HEK293 (cell line): Measurements from ENCODE around the gene LACTBL1.

Experiments
- CTCF ChIA-PET: fragments of 350-600 bp; formaldehyde crosslinking; extraction: SDS; loops from one replicate; lab custom pipeline; 2021; ENCODE audit warnings: antibody characterized with exemption; lab: Yijun Ruan, JAX
- POLR2A ChIA-PET: fragments of 300-600 bp; formaldehyde crosslinking; extraction: SDS; loops from one replicate; lab custom pipeline; 2020; ENCODE audit warnings: antibody characterized with exemption, inconsistent platforms; lab: Yijun Ruan, JAX
- H3K27ac ChIP-seq: fragments of 200-500 bp; sonication (Bioruptor generic); 2 replicates; pipeline ENCODE4 v1.5.1; 2014; ENCODE audit warnings: low read depth, low read length, control low read depth, inconsistent platforms; ENCODE audit errors: extremely low read depth
- H3K36me3 ChIP-seq, 2 experiments: fragments of 200-500 bp in 1 of 2; sonication (Bioruptor generic) in 1 of 2; 1 replicate in 1 of 2; 2 replicates in 1 of 2; pipeline ENCODE4 v1.5.1; 2014 to 2017; ENCODE audit warnings: inconsistent platforms in 2 of 2, low read length in 2 of 2; ENCODE audit not compliant: control insufficient read depth in 2 of 2, insufficient read depth in 1 of 2
- H3K4me1 ChIP-seq: fragments of 200-500 bp; sonication (Bioruptor generic); 2 replicates; pipeline ENCODE4 v1.5.1; 2014; ENCODE audit warnings: mild to moderate bottlenecking, low read length, inconsistent platforms; ENCODE audit not compliant: control insufficient read depth, insufficient read depth
- H3K4me3 ChIP-seq: 2 replicates; pipeline ENCODE4 v1.5.1; 2011; ENCODE audit warnings: low read depth, mild to moderate bottlenecking, control low read depth, low read length, moderate library complexity
- H3K9me3 ChIP-seq: fragments of 200-500 bp; sonication (Bioruptor generic); 2 replicates; pipeline ENCODE4 v1.5.1; 2014; ENCODE audit warnings: low read depth, low read length, inconsistent platforms; ENCODE audit not compliant: control insufficient read depth, insufficient read depth
- GLIS2 ChIP-seq: fragments of 450-650 bp; formaldehyde crosslinking; IDR thresholded peaks from 2 replicates; pipeline ENCODE4 v1.5.1; 2016; ENCODE audit warnings: missing biosample characterization, missing genetic modification characterization
- HOXD13 ChIP-seq: sonication (generic); formaldehyde crosslinking; IDR thresholded peaks from 2 replicates; pipeline ENCODE4 v1.8.0; 2022; ENCODE audit warnings: missing genetic modification reagents, borderline replicate concordance
- MZF1 ChIP-seq: fragments of 450-650 bp; formaldehyde crosslinking; IDR thresholded peaks from 2 replicates; pipeline ENCODE4 v1.5.1; 2017; ENCODE audit warnings: missing biosample characterization, missing genetic modification characterization, borderline replicate concordance
- SETDB1 ChIP-seq: IDR thresholded peaks from one replicate; pipeline ENCODE4 v1.6.1; 2017; ENCODE audit warnings: mild to moderate bottlenecking, low read length, moderate library complexity, mixed read lengths; ENCODE audit not compliant: insufficient read length
- SP2 ChIP-seq: fragments of 450-650 bp; formaldehyde crosslinking; IDR thresholded peaks from 2 replicates; pipeline ENCODE4 v1.5.1; 2016; ENCODE audit warnings: missing biosample characterization, missing genetic modification characterization
- TRIM28 ChIP-seq: IDR thresholded peaks from 2 replicates; pipeline ENCODE4 v1.6.1; 2011; ENCODE audit warnings: low read length, control low read depth, borderline replicate concordance
- ZFP41 ChIP-seq: fragments of 450-650 bp; formaldehyde crosslinking; IDR thresholded peaks from 2 replicates; pipeline ENCODE4 v1.5.1; 2016; ENCODE audit warnings: missing biosample characterization, missing genetic modification characterization, borderline replicate concordance
- ZNF174 ChIP-seq: fragments of 450-650 bp; formaldehyde crosslinking; IDR thresholded peaks from 2 replicates; pipeline ENCODE4 v1.5.0; 2017; ENCODE audit warnings: missing biosample characterization, mild to moderate bottlenecking, missing genetic modification characterization
- ZNF24 ChIP-seq: fragments of 450-650 bp; formaldehyde crosslinking; IDR thresholded peaks from 2 replicates; pipeline ENCODE4 v1.5.1; 2016; ENCODE audit warnings: missing biosample characterization, missing genetic modification characterization
- ZNF621 ChIP-seq: fragments of 450-650 bp; formaldehyde crosslinking; IDR thresholded peaks from 2 replicates; pipeline ENCODE4 v1.5.1; 2017; ENCODE audit warnings: missing biosample characterization, missing genetic modification characterization
- ZNF664 ChIP-seq: fragments of 450-650 bp; formaldehyde crosslinking; IDR thresholded peaks from 2 replicates; pipeline ENCODE4 v1.5.1; 2016; ENCODE audit warnings: missing biosample characterization, missing genetic modification characterization
- TF ChIP-seq, protein P1 (sequence below): fragments of 450-650 bp; formaldehyde crosslinking; IDR thresholded peaks from 2 replicates; pipeline ENCODE4 v1.5.1; 2016; ENCODE audit warnings: missing biosample characterization, missing genetic modification characterization
- TF ChIP-seq, protein P2 (sequence below): fragments of 450-650 bp; formaldehyde crosslinking; conservative IDR thresholded peaks from 2 replicates; pipeline ENCODE4 v1.5.1; 2016; ENCODE audit warnings: low read depth, missing biosample characterization, missing genetic modification characterization
- TF ChIP-seq, protein P3 (sequence below): fragments of 450-650 bp; formaldehyde crosslinking; IDR thresholded peaks from 2 replicates; pipeline ENCODE4 v1.5.1; 2016; ENCODE audit warnings: missing biosample characterization, missing genetic modification characterization

Gene LACTBL1

DNA sequence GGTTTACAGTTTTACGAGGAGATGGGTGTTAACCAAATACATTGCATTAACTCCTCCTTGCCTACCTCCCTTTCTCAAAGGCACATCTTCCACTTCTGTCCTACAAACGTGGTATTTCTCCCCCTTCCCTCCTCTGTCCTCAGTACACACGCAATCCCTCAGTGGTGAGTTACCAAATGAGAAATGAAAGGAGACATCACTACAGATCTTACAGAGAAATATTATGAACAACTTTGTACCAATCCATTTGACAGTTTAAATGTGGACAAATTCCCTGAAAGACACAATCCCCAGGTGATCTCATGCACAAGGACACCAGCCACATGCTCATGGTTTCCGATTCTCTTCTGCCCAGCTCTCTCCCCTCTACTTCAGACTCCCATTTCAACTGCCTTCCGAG lies 6.4 kb downstream of the LACTBL1 start:
- no peaks in the 10 kb centered on the region for H3K9me3 ChIP-seq
- 0 out of 2 replicates have a peak, but pooled peaks cover under 1% of the 10 kb centered on the region for H3K4me1 ChIP-seq
- TF ChIP-seq MZF1 (tag by site-specific recombination) (peak; percentile 67; the same call in 1 of the 2 replicates), ZNF664 (tag by site-specific recombination) (no peak), SETDB1 (peak; percentile 88), ZNF621 (no peak), TRIM28 (peak; percentile 40; the same call in 1 of the 2 replicates)
- TF ChIP-seq, protein P1, sequence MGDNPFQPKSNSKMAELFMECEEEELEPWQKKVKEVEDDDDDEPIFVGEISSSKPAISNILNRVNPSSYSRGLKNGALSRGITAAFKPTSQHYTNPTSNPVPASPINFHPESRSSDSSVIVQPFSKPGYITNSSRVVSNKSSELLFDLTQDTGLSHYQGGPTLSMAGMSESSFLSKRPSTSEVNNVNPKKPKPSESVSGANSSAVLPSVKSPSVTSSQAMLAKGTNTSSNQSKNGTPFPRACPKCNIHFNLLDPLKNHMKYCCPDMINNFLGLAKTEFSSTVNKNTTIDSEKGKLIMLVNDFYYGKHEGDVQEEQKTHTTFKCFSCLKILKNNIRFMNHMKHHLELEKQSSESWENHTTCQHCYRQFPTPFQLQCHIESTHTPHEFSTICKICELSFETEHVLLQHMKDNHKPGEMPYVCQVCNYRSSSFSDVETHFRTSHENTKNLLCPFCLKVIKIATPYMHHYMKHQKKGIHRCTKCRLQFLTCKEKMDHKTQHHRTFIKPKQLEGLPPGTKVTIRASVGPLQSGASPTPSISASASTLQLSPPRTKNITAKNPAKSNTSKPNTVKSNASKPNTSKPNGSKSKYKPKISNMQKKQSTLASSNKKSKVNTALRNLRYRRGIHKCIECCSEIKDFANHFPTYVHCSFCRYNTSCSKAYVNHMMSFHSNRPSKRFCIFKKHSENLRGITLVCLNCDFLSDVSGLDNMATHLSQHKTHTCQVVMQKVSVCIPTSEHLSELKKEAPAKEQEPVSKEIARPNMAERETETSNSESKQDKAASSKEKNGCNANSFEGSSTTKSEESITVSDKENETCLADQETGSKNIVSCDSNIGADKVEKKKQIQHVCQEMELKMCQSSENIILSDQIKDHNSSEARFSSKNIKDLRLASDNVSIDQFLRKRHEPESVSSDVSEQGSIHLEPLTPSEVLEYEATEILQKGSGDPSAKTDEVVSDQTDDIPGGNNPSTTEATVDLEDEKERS (tag by site-specific recombination) = 0 out of 2 replicates have a peak, but pooled peaks have one; percentile 67
- H3K27ac ChIP-seq = no peak overlapping the region
- ChIA-PET POLR2A (no interaction called here), CTCF (interaction anchor here (1.2 to 3.6 kb wide), 5 partner anchors 8 to 292 kb away, joined by 3 to 26 read pairs (median 7); partner anchors contain the start of gene LACTBL1)
- no peaks in the 10 kb centered on the region for H3K36me3 ChIP-seq
- no peak overlapping the region for H3K4me3 ChIP-seq

DNA sequence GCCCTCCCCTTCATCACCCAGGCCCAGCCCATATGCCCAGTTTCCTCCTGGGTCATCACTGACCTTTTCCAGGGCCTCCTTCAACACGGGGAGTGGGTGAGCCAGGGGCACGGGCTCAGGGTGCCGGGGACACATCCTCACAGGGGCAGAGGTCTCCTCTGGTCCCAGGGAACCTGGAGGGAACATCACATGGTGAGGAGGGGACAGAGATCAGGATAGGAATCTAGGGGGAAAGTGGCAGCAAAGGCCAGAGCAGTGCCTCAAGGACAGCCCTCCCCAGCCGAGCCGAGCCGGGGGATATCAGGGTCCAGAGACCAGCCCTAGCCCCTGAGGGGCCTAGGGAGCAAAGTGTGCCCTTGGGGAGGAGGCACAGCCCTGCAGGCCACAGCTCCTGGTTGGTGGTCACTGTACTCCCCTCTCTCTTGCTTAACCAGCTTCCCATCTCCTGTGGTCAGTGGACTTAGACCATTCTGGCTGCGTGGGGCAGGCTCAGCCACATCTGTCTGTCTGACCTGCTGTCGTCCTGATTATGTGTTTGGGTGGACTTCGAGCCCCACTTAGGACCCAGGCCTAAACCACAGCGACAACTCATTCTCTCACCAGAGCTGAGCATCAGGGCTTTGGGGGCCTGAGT lies 9.5 kb downstream of the LACTBL1 start:
- no peaks in the 10 kb centered on the region for H3K36me3 ChIP-seq

DNA sequence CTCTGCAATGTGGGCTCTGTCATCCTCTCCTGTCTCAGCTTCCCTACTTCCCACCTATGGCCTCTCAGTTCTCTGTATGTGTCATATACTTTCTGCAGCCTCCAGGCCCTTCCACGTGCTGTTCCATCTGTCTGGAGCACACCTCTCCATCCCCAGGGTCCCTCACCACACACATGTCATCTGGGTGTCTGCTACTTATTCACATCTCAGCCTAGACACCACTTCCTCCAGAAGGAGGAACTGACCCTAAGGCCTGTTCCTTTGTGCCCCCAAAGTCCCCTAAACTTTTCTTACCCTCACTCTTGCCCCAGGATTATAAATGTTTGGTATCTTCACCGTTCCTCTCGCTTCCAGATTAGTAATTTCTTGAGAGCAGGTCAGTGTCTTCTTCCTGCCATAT lies 10.1 kb downstream of the LACTBL1 start:
- Histone ChIP-seq H3K27ac (no peak overlapping the region), H3K9me3 (no peaks in the 10 kb centered on the region)
- CTCF ChIA-PET = interaction anchor here (1.4 kb wide), 1 partner anchor 258 kb away, joined by 3 read pairs; no protein-coding TSS in a partner anchor
- no peak for TF ChIP-seq ZNF24 (tag by site-specific recombination)
- no peak for TF ChIP-seq ZNF174 (tag by site-specific recombination)
- TF ChIP-seq, all 188 proteins: peak for 0
- Histone ChIP-seq H3K4me3 (no peak overlapping the region), H3K4me1 (no peaks in the 10 kb centered on the region), H3K36me3 (no peaks in the 10 kb centered on the region)
- POLR2A ChIA-PET = no interaction called here

More for the DNA sequence above, 9.5 kb downstream of the LACTBL1 start:
- ChIA-PET CTCF (interaction anchor here (0.7 to 3.6 kb wide), 12 partner anchors 11 to 441 kb away, joined by 3 to 26 read pairs (median 4); partner anchors contain the start of gene LACTBL1), POLR2A (no interaction called here)
- H3K4me3 ChIP-seq = no peak overlapping the region
- H3K27ac ChIP-seq = no peak overlapping the region
- H3K4me1 ChIP-seq = no peaks in the 10 kb centered on the region
- TF ChIP-seq, protein P2, sequence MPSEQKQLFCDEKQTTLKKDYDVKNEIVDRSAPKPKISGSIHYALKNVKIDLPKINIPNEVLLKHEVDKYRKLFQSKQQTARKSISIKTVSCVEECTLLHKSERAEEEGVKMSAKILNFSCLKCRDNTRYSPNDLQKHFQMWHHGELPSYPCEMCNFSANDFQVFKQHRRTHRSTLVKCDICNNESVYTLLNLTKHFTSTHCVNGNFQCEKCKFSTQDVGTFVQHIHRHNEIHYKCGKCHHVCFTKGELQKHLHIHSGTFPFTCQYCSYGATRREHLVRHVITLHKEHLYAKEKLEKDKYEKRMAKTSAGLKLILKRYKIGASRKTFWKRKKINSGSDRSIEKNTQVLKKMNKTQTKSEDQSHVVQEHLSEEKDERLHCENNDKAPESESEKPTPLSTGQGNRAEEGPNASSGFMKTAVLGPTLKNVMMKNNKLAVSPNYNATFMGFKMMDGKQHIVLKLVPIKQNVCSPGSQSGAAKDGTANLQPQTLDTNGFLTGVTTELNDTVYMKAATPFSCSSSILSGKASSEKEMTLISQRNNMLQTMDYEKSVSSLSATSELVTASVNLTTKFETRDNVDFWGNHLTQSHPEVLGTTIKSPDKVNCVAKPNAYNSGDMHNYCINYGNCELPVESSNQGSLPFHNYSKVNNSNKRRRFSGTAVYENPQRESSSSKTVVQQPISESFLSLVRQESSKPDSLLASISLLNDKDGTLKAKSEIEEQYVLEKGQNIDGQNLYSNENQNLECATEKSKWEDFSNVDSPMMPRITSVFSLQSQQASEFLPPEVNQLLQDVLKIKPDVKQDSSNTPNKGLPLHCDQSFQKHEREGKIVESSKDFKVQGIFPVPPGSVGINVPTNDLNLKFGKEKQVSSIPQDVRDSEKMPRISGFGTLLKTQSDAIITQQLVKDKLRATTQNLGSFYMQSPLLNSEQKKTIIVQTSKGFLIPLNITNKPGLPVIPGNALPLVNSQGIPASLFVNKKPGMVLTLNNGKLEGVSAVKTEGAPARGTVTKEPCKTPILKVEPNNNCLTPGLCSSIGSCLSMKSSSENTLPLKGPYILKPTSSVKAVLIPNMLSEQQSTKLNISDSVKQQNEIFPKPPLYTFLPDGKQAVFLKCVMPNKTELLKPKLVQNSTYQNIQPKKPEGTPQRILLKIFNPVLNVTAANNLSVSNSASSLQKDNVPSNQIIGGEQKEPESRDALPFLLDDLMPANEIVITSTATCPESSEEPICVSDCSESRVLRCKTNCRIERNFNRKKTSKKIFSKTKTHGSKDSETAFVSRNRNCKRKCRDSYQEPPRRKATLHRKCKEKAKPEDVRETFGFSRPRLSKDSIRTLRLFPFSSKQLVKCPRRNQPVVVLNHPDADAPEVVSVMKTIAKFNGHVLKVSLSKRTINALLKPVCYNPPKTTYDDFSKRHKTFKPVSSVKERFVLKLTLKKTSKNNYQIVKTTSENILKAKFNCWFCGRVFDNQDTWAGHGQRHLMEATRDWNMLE (tag by site-specific recombination) = no peak
- TF ChIP-seq SP2 (tag by site-specific recombination) (no peak), ZFP41 (tag by site-specific recombination) (no peak), GLIS2 (tag by site-specific recombination) (no peak), HOXD13 (CRISPR knock-in tag) (no peak)
- TF ChIP-seq, protein P3, sequence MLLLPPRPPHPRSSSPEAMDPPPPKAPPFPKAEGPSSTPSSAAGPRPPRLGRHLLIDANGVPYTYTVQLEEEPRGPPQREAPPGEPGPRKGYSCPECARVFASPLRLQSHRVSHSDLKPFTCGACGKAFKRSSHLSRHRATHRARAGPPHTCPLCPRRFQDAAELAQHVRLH = no peak
- no peaks in the 10 kb centered on the region for H3K9me3 ChIP-seq
